Inferior parietal cortex (tissue), 1 donor: ENCODE data around the gene CMSS1.
A peak's percentile ranks its signal among the peaks of the same experiment; 100 is the strongest.

Source experiments
- DNase-seq: peaks from one replicate; pipeline ENCODE4 v3.0.0-alpha.2; 2016; ENCODE audit errors: extremely low spot score

The CMSS1 gene

GRCh38 chr3:99990179-99990578 lies 172.5 kb downstream of the CMSS1 start:
- DNase-seq, result no peak

- DNase-seq, result no peak
Observed at GRCh38 chr3:99997293-99997692, 179.6 kb downstream of the CMSS1 start.

DNA sequence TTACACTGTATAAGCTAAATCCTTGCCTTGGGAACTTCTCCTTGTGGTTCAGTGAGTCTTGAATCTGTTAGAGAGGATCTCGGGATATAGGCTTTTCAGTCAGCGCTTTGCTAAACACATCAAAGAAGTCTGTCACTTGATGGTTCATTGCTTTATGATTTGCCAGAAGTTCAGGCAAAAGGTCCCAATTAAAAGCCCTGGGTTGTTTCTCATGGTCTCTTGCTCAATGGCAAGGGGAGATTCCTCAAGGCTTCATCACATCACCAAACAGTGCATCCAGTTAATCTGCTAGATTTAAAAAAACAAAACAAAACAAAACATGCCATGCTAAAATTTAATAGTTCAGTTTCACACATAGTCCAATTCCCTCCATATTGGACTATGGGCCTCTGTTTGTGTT lies 181.9 kb downstream of the CMSS1 start:
- no peak for DNase-seq

DNA sequence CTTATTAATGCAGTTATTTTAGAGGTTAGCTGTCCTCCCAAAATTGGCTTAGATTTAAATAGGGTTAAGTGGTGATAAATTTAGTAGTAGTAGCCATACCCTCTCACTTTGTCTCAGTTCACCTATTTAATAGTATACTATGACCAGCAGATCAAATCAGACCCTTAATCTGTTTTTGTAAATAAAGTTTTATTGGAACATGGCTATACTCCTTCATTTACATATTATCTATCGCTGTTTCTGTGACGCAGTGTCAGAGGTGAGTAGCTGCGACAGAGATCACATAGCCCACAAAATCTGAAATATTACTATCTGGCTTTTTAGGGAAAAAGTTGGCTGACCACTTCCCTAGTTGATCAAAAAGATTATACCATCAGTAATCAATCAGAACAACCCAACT lies 183.4 kb downstream of the CMSS1 start:
- DNase-seq, result no peak

GRCh38 chr3:100001526-100002270 lies 184.0 kb downstream of the CMSS1 start:
- DNase-seq, result no peak

GRCh38 chr3:100002599-100003350 lies 185.1 kb downstream of the CMSS1 start:
- DNase-seq, result peak; percentile 38

GRCh38 chr3:100003609-100004503 lies 186.2 kb downstream of the CMSS1 start:
- no peak for DNase-seq

GRCh38 chr3:100004931-100005330 lies 187.3 kb downstream of the CMSS1 start:
- no peak for DNase-seq

- DNase-seq, result no peak
Observed at GRCh38 chr3:100005665-100006393, 188.2 kb downstream of the CMSS1 start.

DNA sequence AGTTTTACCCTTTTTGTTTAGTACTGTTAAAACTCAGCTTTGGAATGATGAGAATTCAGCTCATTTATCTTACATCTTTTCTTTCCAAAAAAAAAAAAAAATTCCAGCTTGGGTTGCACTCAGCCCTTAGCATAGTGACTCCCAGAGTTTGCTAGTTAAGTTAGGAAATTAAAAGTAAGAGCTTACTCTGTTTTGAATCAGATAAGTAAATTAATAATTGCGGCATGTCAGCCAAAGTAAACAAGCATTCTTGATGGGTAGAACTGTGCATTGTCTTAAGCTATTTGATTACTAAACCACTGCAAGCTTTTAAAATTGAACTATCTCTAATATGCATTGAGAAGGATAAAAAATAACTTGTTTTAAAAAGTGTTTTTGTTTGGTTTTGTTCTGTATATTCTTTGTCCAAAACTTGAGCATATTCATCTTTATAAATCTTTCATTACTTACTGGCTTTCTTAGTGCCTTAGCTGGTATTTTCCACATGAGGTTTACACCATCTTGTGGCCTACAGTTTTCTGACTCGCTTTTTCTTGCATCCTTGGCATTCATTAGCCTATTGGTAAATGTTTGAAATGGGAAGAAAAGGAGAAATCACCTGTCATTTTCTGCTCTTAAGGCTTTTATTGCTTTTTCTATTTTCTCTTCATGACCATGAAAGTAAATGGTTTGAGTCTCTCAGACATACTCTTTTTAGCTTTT lies 189.1 kb downstream of the CMSS1 start:
- no peak for DNase-seq

GRCh38 chr3:100007313-100007712 lies 189.7 kb downstream of the CMSS1 start:
- DNase-seq, result no peak

GRCh38 chr3:100008081-100008698 lies 190.5 kb downstream of the CMSS1 start:
- DNase-seq, result no peak

- no peak for DNase-seq
Observed at GRCh38 chr3:100009276-100010086, 191.8 kb downstream of the CMSS1 start.

DNA sequence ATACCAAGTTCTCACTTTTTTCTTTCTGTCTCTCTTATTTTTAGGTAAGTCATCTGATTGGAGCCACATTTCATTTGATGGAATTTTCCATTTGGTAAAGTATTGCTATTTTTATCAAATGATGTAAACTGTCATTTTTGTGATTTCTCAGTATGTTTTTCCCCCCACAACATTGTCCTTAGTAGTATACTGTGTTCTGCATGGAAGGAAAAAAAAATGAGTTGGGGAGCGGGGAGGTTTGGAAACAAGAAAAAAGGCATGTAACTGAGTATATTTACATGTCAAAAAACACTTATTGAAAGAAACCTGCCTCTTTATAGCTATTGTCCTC lies 192.4 kb downstream of the CMSS1 start:
- DNase-seq, result no peak

DNA sequence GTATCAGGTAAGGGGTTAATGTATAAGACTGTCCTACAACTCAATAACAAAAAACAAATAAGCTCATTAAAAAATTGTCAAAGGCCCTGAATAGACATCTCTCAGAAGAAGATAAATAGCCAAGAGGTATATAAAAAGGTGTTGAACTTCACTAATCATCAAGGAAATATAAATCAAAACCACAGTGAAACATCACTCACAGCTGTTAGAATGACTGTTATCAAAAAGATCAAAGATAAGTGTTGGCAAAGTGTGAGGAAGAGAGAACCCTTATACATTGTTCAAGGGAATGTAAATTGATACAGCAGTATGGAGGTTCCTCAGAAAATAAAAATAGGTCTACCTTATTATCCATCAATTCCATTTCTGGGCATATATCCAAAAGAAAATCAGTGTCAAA lies 201.1 kb downstream of the CMSS1 start:
- no peak for DNase-seq

DNA sequence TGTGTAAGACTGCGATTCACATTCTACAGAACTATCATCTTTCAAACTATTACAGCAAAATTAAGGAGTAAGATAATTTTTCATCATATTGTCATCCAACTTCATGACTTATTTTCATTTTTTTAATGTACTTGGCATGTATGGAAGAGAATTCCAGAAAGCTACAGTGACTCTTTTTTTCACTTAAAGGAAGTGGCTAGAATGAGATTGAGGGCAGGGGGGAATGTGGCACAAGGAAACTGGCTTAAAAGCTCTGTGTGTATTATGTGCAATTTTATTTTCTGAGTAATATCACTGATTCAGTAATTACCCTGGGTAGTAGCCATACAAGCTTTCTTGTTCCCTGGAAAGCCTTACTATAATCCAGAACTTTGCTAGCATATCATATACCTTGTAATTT lies 202.1 kb downstream of the CMSS1 start:
- no peak for DNase-seq

DNA sequence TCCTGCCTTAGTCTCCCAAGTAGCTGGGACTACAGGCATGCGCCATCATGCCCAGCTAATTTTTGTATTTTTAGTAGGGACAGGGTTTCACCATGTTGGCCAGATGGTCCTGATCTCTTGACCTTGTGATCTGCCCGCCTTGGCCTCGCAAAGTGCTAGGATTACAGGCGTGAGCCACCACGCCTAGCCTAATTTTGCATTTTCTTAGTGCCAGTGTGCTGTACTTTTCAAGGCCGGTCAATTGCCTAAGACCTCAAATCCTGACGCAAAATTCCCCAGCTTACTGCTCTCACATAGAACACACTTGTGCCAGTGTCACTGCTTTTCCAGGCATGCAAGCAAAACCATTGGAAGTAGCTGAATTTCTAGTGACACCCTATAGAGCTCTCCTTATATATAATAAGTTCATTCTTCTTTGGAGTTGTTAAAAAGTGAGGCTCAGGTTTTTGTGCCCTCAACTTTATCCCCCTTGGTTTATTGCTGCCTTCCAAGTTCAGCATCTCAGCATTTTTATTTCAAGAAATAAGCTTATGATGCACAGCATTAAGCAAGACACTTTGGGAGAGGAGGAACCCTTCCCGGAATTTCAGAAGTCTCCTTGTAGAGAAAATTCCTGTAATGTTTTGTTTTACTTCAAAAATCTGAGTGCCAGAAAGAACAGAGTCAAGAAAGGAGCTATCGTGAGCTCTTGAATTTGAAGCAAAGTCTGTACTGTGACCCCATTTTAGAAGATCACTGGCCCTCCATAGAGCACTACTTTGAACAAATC lies 203.4 kb downstream of the CMSS1 start:
- no peak for DNase-seq

DNA sequence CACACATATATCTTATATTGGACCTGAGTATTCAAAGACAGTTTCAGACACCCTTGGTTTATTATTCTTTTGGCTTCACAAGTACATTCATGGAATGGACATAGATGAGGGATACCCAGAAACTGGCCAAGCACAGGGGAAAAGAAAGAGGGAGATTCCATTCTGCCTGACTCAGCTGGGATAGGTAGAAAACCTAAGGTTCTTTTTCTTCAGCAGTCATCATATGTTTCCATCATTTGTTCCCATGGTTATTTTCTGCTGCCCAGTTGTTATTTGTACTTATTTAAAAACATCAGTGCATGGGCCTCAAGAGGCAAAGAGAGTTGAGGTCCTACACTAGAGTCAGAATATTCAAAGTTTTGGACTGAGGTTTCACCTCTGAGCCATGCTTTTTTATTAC lies 204.8 kb downstream of the CMSS1 start:
- no peak for DNase-seq

GRCh38 chr3:100023150-100023549 lies 205.5 kb downstream of the CMSS1 start:
- DNase-seq, result no peak
